GM12873 (cell line): ENCODE measurements around the gene VPS9D1.

Source experiments
- TF ChIP-seq, protein P1 (sequence below): IDR thresholded peaks from 2 replicates; pipeline ENCODE4 v1.5.1; 2012; ENCODE audit warnings: low read depth, mild to moderate bottlenecking, moderate library complexity, low read length, control low read depth; ENCODE audit not compliant: insufficient read depth; ENCODE audit errors: missing control alignments

The VPS9D1 gene

DNA sequence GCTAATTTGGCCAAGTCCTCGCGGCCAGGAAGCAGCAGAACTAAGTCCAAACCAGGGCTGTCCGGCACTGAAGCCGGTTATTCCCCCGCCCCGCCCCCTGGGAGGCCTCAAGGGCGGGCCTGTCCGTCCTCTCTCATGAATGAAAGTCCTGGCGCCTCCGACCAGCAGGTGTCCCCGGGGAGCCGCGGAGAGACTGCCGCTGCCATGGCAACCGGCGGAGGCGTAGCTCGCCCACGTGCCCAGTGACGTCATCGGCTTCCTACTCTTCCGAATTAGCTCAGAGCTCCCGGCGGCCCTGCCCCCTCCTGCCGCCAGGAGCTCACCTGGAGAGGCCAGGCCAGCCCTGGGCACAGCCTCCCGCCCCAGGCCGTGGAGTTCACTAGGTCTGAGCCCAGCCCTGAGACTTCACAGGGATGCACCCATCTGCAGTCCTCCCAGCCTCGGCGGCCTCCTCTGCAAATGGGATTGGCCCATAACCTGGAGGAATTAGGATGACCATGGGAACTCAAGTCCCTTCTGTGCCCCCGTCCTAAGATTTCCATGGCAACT is 20.5 kb downstream of the VPS9D1 start:
- TF ChIP-seq, protein P1, sequence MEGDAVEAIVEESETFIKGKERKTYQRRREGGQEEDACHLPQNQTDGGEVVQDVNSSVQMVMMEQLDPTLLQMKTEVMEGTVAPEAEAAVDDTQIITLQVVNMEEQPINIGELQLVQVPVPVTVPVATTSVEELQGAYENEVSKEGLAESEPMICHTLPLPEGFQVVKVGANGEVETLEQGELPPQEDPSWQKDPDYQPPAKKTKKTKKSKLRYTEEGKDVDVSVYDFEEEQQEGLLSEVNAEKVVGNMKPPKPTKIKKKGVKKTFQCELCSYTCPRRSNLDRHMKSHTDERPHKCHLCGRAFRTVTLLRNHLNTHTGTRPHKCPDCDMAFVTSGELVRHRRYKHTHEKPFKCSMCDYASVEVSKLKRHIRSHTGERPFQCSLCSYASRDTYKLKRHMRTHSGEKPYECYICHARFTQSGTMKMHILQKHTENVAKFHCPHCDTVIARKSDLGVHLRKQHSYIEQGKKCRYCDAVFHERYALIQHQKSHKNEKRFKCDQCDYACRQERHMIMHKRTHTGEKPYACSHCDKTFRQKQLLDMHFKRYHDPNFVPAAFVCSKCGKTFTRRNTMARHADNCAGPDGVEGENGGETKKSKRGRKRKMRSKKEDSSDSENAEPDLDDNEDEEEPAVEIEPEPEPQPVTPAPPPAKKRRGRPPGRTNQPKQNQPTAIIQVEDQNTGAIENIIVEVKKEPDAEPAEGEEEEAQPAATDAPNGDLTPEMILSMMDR = peak; percentile 70

- TF ChIP-seq, protein P1 = no peak
Measured at GRCh38 chr16:89697616-89698331, 22.9 kb downstream of the VPS9D1 start.

GRCh38 chr16:89697161-89697615 is 23.5 kb downstream of the VPS9D1 start:
- TF ChIP-seq, protein P1 = no peak

DNA sequence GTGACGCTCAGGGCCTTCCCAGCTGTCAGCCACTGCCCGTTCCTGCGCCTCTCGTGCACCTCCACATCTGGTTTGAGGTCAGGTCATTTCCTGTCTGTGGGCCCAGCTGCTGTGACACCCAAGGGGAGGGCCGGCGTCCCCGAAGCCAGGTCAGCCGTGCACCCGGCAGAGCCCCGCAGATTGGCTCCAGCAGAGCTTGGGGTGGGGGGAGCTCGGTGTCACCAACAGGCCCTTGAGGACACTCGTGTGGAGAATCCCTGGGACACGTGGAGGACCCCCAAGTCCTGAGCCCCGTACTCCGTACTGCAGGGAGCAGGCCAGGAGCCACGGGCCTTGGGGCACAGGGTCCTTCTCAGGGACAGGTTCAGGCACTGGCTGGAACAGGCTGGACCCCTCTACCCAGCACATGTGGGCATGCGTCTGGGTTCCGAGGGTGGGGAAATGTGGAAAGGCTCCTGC is 24.0 kb downstream of the VPS9D1 start:
- TF ChIP-seq, protein P1 = no peak

- TF ChIP-seq, protein P1 = no peak
Measured at GRCh38 chr16:89695875-89696669, 24.6 kb downstream of the VPS9D1 start.

DNA sequence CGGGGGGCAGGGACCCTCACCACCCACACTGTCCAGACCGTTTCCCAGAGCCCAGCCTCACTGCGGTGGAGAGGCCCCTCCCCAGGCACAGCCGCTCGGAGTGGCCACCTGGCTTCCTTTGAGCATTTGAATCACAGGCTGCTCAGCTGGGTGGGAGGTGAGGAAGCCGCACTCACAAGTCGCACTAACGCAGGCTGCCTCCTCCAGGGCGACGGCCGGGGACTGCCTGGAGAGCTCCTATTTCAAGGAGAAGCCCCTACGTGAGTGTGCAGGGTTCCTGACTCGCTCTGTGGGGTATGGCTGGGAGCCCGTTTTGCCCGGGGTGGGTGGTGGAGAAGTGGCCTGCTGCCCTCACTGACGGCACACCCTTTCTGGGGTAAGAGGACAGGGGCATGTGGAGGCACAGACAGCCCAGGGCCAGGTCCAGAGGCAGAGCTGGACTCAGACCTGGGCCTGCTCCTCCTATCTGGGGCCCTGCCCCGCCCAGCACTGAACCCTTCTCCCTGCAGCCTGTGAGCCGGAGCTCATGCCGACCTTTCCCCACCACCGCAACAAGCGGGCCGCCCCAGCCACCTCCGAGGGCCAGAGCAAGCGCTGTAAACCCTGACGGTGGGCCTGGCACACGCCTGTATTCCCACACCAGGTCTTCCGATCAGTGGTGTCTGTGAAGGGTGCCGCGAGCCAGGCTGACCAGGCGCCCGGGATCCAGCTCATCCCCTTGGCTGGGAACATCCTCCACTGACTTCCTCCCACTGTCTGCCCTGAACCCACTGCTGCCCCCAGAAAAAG is 25.4 kb downstream of the VPS9D1 start:
- TF ChIP-seq, protein P1 = no peak
